Calu3 (cell line): ENCODE data around the gene PCGF5. TPM values are rescaled to one million over a fixed set of nuclear protein-coding genes. Genes with fewer than 3 reads are reported as not detected.

Experiments
- BruUV-seq: library from RNA; stranded (reverse); fragments of 400-500 nt; replicated peaks from 2 replicates; lab custom pipeline; 2021; lab: Mats Ljungman, UMichigan
- CTCF ChIA-PET: fragments of 300-600 bp; sonication (Branson Sonifier 250); formaldehyde crosslinking; loops from one replicate; lab custom pipeline; 2022; ENCODE audit warnings: antibody characterized with exemption; lab: Charles Lee
- DNase-seq: peaks from one replicate; pipeline ENCODE4 v3.0.0; 2022
- H3K27ac Mint-ChIP-seq: one replicate; pipeline ENCODE4 v1.8.0; 2022; ENCODE audit warnings: mixed read lengths; ENCODE audit not compliant: unreplicated experiment
- H3K27me3 Mint-ChIP-seq: one replicate; pipeline ENCODE4 v1.8.0; 2022; ENCODE audit warnings: mixed read lengths; ENCODE audit not compliant: unreplicated experiment
- H3K36me3 Mint-ChIP-seq: one replicate; pipeline ENCODE4 v1.8.0; 2022; ENCODE audit warnings: mild to moderate bottlenecking, moderate library complexity, mixed read lengths; ENCODE audit not compliant: insufficient read depth, unreplicated experiment
- H3K4me1 Mint-ChIP-seq: one replicate; pipeline ENCODE4 v1.8.0; 2022; ENCODE audit warnings: mild to moderate bottlenecking, low read depth, mixed read lengths; ENCODE audit not compliant: unreplicated experiment
- H3K4me3 Mint-ChIP-seq: one replicate; pipeline ENCODE4 v1.8.0; 2022; ENCODE audit warnings: mild to moderate bottlenecking, low read depth, moderate library complexity, mixed read lengths; ENCODE audit not compliant: unreplicated experiment
- H3K9me3 Mint-ChIP-seq: one replicate; pipeline ENCODE4 v1.8.0; 2022; ENCODE audit warnings: low read depth, mixed read lengths; ENCODE audit not compliant: unreplicated experiment
- intact Hi-C: fragments of 100-400 bp; cut with micrococcal nuclease; formaldehyde crosslinking; loops from one replicate; pipeline ENCODE4 v1.10.0; 2022; ENCODE audit not compliant: unreplicated experiment
- total RNA-seq: library from RNA; stranded (reverse); gene quantifications from 2 replicates; pipeline ENCODE4 v1.2.3, GENCODE V29; 2022
- TF ChIP-seq, protein P1 (sequence below): fragments of 200-600 bp; IDR thresholded peaks from one replicate; pipeline ENCODE4 v1.8.0; 2022; ENCODE audit warnings: antibody characterized with exemption; ENCODE audit not compliant: unreplicated experiment

The PCGF5 gene
- total RNA-seq, 1 experiment from 2014 or later = 19.5 TPM

GRCh38 chr10:91249700-91250099, 29.2 kb downstream of the PCGF5 start:
- Mint-ChIP-seq H3K36me3 (no peaks in the 10 kb centered on the region), H3K4me3 (no peak overlapping the region), H3K9me3 (peaks cover 2% of the 10 kb centered on the region), H3K27me3 (no peaks in the 10 kb centered on the region), H3K27ac (no peak overlapping the region), H3K4me1 (no peaks in the 10 kb centered on the region)
- DNase-seq = no peak
- CTCF ChIA-PET = interaction anchor here (0.8 to 1.7 kb wide), 2 partner anchors 161 to 338 kb away, joined by 3 to 10 read pairs; no protein-coding TSS in a partner anchor
- no TSS peak for BruUV-seq
- intact Hi-C loops = loop anchor here (2.0 to 10.0 kb wide), 4 partner anchors 161 to 365 kb away; no protein-coding TSS in a partner anchor
- TF ChIP-seq, protein P1, sequence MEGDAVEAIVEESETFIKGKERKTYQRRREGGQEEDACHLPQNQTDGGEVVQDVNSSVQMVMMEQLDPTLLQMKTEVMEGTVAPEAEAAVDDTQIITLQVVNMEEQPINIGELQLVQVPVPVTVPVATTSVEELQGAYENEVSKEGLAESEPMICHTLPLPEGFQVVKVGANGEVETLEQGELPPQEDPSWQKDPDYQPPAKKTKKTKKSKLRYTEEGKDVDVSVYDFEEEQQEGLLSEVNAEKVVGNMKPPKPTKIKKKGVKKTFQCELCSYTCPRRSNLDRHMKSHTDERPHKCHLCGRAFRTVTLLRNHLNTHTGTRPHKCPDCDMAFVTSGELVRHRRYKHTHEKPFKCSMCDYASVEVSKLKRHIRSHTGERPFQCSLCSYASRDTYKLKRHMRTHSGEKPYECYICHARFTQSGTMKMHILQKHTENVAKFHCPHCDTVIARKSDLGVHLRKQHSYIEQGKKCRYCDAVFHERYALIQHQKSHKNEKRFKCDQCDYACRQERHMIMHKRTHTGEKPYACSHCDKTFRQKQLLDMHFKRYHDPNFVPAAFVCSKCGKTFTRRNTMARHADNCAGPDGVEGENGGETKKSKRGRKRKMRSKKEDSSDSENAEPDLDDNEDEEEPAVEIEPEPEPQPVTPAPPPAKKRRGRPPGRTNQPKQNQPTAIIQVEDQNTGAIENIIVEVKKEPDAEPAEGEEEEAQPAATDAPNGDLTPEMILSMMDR = no peak

GRCh38 chr10:91250341-91250740, 29.9 kb downstream of the PCGF5 start:
- H3K27ac Mint-ChIP-seq = no peak overlapping the region
- TF ChIP-seq, protein P1 = no peak
- DNase-seq = no peak
- H3K36me3 Mint-ChIP-seq = no peaks in the 10 kb centered on the region
- intact Hi-C loops = loop anchor here (2.0 to 10.0 kb wide), 4 partner anchors 162 to 366 kb away; no protein-coding TSS in a partner anchor
- CTCF ChIA-PET = interaction anchor here (0.8 to 1.7 kb wide), 4 partner anchors 162 to 371 kb away, joined by 3 to 10 read pairs (median 5); no protein-coding TSS in a partner anchor
- H3K27me3 Mint-ChIP-seq = no peaks in the 10 kb centered on the region
- no TSS peak for BruUV-seq
- H3K9me3 Mint-ChIP-seq = peaks cover 2% of the 10 kb centered on the region
- H3K4me3 Mint-ChIP-seq = no peak overlapping the region
- H3K4me1 Mint-ChIP-seq = no peaks in the 10 kb centered on the region

DNA sequence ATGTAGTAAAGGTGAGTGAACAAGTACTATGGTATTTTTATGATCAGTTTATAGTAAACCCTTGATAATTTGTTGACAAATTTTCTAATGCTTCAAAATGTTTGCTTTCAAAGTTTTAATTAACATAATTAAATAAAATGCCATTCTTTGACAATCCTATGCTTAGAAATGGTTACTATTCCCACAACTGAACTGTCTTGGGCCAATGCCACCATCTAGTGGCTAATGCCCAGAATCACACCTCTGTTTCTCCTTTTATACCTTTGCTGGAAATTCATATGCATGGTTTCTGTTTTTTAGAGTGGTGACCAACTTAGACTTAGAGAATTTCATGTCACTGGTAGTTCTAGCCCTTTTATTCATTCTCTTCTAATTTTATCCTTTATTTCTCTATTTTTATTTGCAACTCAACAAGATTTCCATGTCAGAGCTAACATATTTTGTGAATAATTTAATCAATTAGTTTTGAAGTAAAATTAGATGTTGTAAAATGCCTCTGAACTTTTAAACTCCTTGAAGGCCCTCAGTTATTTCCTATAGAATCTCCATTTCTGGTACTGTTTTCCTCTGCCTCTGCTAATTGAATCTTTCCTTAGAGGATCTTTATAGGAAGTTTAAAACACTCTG, 31.1 kb downstream of the PCGF5 start:
- Mint-ChIP-seq H3K4me3 (no peak overlapping the region), H3K27me3 (no peaks in the 10 kb centered on the region), H3K36me3 (no peaks in the 10 kb centered on the region), H3K9me3 (peaks cover 2% of the 10 kb centered on the region), H3K4me1 (no peaks in the 10 kb centered on the region), H3K27ac (no peak overlapping the region)
- peak; percentile 28 for DNase-seq
- intact Hi-C loops = loop anchor here (1.0 to 10.0 kb wide), 5 partner anchors 163 to 367 kb away; no protein-coding TSS in a partner anchor
- CTCF ChIA-PET = interaction anchor here (1.2 to 1.7 kb wide), 3 partner anchors 210 to 372 kb away, joined by 4 to 10 read pairs (median 6); no protein-coding TSS in a partner anchor
- TF ChIP-seq, protein P1 = peak; percentile 68
- no TSS peak for BruUV-seq

- intact Hi-C loops = loop anchor here (10.0 kb wide), 1 partner anchor 368 kb away; no protein-coding TSS in a partner anchor
Observed at GRCh38 chr10:91253300-91253699, 32.8 kb downstream of the PCGF5 start.

More at GRCh38 chr10:91253300-91253699, 32.8 kb downstream of the PCGF5 start:
- BruUV-seq = no TSS peak
- H3K27ac Mint-ChIP-seq = no peak overlapping the region
- no peak overlapping the region for H3K4me3 Mint-ChIP-seq
- CTCF ChIA-PET = interaction anchor here (0.6 kb wide), 1 partner anchor 27 kb away, joined by 5 read pairs; no protein-coding TSS in a partner anchor
- TF ChIP-seq, protein P1 = no peak
- peaks cover 2% of the 10 kb centered on the region for H3K9me3 Mint-ChIP-seq
- H3K36me3 Mint-ChIP-seq = no peaks in the 10 kb centered on the region
- no peak for DNase-seq
- H3K27me3 Mint-ChIP-seq = no peaks in the 10 kb centered on the region
- no peaks in the 10 kb centered on the region for H3K4me1 Mint-ChIP-seq
